GM18870 (cell line): ENCODE measurements around the gene BTN2A1.

Source experiments
- ATAC-seq: cut with Tn5 transposase; IDR thresholded peaks from one replicate; pipeline ENCODE4 v1.9.1; 2021; ENCODE audit warnings: moderate library complexity; ENCODE audit not compliant: unreplicated experiment

BTN2A1 gene

DNA sequence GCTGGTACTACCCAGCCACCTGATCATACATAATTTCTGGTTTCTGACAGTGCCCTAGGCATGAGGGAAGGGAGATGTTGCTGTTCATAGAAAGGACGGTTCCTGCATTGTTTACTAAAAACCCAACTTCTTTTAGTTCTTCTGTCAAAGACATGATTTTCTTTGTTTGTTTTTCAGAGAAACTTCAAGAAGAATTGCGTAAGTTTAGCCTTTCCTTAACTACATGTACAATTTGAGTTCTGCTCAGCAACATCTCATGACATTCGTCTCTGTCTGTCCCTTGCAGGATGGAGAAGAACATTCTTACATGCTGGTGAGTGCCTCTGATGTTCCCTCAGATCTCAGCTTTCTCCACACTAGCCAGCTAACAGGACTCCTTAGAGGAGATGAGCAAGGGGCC, 8.0 kb downstream of the BTN2A1 start:
- ATAC-seq: no peak

DNA sequence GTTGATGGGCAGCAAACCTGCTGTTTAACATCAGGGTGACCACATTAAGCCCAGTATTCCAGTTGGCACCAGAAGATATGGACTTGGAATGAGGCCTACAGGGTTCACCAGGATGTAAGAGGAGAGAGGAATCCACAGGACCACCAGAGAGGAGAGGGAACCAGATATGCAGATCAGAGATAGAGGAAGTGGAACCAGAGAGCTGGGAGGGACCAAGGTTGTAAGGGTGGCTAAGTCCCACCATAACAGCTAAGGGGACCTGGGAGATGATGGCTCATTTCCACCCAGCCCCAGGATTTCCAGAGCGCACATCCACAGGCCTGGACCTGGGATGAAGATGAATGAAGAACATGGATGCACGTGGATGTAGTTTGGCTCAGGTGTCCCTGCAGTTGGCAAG, 11.1 kb downstream of the BTN2A1 start:
- ATAC-seq: no peak

DNA sequence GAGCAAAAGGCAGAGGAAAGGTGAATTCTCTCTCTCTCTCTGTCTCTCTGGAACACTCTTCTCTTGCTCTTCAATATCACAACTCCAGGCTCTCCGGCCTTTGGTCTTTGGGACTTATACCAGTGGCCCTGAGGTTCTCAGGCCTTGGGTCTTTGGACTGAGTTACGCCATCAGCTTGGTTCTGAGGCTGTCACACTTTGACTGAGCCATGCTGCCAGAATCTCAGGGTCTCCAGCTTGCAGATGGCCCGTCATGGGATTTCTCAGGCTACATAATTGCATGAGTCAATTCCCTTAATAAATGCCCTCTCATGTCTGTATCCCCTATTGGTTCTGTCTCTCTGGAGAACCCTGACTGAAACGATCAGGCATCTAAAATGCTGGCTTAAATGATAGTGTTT, 12.9 kb downstream of the BTN2A1 start:
- no peak for ATAC-seq

DNA sequence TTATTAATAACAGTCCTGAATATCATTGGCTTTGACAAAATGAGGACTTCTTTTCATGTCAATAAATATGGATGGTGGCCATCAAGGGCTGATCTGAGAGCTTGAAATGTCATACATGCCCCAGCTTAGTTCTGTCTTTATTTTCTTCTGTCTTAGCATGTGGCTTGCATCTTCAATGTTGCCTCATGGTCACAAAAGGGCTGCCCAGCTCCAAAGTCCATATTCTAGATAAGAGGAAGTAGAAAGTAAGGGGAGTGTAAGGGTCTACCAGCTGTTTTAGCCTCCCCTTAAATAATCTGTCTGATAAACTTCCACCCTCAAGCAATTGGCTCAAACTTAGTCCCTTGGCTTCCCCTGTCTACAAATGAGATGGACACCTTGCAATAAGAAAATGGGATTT, 14.2 kb downstream of the BTN2A1 start:
- ATAC-seq: no peak

DNA sequence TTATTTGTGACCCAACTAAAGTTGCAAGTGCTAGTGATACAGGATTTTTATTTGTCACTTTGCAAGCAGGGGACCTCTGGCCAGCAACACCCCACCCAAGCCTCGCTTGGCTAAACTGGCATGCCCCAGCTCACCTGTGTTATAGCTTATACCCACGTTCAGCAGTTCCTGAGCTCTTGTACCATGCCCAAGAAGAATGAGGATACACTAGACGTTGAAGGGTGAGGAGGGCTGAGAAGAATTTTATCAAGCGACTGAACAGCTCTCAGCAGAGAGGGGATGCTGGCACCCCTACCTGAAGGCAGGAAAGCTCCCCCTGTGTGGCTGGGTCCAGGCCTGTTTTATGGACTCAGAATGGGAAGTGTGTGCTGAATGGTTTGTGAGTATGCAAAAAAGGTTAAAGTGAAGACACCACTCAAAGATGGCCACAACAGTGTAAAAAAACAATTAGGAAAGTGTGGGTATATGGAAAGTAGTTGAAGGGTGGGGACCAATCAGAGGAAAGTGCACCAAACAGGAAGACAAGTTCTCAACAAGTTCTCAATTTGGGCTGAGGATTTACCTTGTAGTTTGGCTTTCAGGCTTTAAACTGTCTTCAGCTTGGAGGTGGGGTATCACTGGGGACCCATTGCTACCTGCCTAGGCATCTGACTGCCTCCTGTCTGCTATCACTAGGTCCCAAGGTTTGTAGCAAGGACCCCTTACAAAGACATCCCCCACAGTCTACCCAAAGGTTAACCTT, 15.0 kb downstream of the BTN2A1 start:
- no peak for ATAC-seq

DNA sequence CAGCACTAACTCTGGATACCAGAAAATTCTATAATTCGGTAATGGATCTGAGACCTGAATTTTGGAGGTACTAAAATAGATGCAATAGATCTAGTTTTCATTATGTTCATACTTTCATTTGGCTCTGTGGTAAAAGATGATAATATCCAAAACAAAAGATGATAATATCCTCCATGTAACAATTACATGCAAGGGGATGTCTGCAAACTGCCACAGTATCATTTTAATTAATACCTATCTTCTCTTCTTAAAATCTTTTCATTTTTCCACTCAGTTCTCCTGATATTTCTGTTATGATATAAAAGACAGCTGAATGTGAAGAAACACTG, 15.6 kb downstream of the BTN2A1 start:
- ATAC-seq: no peak

DNA sequence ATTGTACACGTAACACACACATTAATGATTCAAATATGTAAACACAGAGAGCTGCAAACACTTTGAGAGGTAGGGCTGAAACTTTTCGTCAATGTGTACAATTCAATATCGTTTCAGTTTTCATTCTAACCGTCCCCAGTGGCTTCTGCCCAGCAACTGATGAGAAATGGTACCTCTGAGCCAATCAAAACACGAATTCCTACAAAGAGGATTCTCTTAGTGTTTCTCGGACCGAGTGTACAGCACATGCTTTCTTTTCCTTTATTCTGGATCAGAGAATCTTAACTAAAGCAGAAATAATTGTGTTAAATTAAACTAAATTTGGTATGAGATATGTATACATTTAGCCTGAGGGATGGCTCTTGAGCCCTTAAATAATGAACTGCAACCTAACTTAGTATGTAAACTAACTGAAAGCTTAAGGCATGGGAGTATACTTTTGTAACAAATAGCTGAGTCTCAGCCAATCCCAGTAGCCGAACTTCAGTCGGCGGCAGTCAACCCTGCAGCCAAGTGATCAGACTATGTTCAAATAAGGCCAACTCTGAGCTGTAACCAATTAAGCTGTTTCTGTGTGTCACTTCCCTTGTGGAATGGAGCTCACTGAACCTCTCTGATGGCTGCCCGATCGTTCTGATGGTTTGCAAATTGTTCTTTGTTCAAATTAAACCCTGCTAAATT, 16.1 kb downstream of the BTN2A1 start:
- ATAC-seq: peak; percentile 89

DNA sequence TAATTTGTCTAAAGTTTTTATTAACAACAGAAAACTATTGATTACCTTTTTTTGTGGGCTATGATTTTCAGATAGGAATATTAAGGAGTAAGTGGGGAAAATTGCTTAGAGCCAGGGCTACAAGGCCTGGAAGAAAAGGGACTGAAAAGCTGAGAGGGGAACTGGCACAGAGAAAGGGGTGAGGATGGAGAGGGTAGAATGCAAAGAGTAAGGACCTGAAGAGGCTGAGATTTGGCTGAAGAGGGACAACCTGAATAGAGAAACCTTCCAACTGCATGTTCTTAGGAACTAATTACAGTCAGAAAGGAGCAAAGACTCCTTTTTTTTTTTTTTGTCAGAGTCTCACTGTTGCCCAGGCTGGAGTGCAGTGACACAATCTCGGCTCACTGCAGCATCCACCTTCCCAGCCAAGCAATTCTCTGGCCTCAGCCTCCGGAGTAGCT, 16.7 kb downstream of the BTN2A1 start:
- no peak for ATAC-seq

DNA sequence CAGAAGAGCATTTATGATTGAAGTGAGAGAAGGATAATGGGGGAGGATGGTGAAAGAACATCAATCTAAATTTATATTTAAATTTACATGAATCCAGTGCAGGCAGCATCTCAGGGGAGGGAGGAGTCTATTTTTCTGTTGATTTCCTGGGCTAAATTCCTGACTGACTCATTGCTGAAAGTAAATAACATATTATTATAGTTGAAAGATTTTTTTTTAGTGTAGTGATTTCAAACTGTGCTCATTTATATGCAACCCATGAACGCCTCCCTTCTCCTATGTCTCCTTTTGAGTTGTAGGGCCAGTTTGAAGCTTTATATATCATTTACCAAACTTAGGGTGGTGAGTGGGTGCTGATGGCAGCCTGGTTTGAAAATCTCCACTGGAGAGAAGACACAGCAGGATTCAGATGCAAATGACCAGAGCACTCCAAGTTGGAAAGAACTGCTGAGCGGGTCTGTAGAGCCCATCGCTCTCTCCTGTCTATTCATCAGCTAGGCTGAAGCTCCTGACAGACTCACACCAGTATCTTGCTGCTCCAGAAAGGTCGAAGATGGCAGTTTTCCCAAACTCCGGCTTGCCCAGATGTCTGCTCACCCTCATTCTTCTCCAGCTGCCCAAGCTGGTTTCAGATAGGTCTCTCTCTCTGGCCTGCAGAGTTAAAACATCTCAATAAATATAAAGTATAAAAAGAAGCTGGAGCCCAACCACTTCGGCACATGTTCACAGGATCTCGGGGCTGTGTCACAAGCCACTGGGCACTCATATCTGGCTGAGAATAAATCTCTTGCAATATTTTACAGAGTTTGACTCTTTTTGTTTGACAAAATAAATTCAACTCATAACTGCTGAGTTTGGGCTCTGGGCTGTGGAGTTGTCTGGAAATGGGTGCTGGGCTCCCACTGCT, 18.3 kb downstream of the BTN2A1 start:
- ATAC-seq: no peak

DNA sequence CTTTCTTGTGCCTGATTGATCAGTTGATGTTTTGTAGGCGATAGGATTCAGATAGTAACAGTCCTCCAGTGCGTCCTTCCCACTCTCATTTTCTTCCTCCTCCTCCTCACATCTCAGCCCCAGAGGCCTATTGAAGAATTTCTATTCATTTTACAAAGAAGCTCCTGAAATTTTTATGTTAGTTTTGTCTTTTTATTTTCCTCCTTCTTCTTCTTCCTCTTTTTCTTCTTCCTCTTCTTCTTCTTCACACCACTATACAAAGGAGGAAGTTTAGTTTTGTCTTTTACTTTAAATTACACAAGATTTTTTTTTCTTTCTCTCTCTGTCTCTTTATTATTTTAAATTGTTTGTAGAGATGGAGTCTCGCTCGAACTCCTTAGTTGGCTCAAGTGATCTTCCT, 19.1 kb downstream of the BTN2A1 start:
- no peak for ATAC-seq

DNA sequence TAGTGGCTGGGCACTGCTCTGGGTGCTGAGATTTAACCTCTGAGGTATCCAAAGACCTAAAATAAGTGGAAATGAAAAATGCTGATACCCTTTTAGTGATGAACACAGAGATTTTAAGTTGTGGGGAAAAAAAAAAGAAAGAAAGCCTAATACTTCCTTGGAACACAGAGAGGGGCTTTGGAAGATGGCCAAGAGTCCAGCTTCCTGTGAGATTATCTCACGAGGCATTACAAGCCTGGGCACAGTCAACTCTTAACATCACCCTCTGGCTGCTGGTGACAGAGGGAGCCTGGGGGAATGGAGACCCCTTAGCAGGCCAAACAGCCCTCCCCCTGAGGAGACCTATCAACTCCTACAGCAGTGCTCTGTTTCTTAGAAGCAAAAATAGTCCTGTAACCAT, 19.7 kb downstream of the BTN2A1 start:
- ATAC-seq: no peak

DNA sequence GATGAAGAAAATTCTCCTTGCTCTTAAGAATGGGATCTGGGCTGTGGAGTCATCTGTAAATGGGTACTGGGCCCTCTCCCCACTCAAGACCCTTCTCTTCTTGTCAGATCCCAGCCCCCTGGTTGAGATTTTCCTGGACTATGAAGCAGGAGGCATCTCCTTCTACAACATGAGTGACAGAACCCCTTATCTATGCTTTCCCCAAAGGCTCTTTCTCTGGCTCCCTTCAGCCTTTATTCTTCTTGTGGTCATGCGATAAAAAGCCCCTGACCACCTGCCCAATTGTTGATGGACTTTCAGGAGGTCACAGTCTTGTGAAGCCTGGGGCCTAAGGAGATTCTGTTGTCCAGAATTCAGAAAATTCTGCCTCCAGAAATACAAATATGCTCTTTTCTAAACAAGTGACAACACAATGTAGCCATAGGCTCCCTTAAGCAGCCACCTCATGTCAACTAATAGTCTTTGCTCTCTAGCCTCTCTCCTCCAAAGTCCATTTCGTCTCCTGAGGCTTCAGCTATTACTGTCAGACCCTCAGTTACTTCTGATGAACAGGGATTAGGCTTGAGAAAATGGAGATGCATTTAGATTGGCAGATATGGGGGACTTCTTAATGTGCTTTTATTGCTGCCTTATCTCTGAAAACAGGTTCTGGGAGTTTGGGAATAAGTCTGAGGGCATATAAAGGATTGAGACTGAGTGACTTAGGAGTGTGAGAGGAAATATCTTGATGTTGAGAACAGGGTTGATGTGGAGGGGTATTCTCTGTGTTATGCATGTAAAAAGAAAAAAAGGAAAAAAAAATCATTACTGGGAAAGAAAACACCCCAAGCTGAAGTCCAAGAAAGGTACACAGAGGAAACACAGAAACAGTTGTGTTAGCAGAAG, 20.6 kb downstream of the BTN2A1 start:
- no peak for ATAC-seq

DNA sequence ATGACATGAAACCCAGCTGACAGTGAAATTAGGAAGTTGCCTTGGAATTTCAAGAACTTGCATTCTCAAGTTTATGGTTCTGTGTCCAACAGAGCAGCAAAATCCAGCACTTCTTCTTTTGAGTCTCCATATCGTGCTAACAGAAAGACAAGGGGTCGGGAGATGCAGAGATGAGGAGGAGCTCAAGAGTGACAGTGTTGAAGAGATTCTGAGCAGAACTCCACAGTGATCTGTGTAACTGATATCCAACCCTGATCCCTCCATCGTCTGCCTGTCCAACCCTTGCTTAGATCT, 21.2 kb downstream of the BTN2A1 start:
- no peak for ATAC-seq

DNA sequence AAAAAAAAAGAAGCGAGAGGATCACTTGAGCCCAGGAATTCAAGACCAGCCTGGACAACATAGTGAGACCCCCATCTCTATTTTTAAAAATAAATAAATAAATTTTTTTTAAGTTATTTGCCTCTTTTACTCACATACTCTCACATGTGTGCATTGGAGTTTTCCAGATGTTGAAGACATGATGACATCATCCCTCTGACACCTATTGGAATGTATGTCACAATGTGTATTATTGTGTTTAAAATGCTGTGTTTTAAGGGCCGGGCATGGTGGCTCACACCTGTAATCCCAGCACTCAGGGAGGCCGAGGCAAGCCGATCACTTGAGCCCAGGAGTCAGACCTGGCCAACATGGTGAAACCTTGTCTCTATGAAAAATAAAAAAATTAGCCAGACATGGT, 24.6 kb downstream of the BTN2A1 start:
- ATAC-seq: no peak

DNA sequence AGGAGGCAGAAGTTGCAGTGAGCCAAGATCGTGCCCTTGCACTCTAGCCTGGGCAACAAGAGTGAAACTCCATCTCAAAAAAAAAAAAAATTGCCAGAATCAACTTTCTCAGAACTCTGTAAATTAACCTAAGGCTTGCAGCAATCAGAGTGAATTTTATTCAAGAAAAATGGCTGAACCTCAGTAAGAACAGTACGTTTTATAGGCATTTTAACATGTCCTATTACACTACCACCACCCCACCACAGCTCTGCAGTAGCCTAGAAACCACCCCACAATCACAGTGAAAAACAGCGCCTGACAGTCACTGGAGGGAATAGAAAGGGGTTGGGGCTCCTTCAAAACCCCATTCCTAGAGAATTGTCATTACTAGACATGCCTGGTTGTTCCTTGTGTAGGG, 26.0 kb downstream of the BTN2A1 start:
- no peak for ATAC-seq

DNA sequence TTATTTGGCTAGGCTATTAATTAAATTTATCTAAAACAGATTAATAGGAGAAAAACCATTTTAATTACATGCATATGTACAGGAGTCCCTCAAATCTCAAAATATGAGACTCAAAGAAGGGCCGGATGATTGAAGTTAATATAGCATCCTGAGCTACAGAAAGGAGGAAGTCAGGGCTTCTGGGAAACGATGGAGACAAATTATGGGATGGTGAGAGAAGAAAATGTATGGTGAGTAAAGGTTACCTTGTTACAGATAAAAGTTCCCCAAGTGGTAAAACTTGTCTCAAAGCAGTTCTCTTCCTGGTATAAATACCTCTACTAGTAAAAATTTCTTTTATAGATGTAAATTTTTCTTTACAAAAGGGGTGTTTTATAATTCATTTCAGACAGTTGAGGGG, 26.4 kb downstream of the BTN2A1 start:
- ATAC-seq: no peak

DNA sequence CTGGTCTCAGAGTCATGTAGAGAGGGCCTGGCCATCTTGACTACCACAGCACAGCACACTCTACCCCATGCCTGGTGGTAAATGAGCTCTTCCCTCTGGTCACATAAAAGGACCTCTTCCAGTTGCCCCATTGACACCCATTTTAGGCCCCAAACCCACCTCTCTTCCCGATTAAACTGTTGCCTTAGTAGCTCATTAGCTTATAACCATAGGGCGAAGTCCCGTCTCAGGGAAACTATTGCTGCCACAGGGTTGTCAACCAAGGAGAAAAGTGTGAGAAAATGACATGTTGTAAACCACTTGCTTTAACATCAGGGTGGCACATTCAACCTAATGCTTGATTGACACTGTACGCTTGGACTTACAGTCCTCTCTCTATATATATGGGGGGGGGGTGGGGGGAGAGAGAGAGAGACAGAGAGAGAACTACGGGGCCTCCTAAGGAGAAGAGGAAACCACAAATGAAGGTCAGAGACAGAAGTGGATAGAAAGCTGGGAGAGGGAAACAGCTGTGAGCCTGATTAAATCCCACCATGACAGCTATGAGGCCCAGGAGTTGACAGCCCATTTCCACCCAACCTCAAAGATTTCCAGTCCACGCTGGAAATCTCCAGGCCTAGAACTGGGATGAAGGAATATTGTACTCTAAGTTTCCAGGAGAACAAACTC, 27.5 kb downstream of the BTN2A1 start:
- ATAC-seq: no peak

DNA sequence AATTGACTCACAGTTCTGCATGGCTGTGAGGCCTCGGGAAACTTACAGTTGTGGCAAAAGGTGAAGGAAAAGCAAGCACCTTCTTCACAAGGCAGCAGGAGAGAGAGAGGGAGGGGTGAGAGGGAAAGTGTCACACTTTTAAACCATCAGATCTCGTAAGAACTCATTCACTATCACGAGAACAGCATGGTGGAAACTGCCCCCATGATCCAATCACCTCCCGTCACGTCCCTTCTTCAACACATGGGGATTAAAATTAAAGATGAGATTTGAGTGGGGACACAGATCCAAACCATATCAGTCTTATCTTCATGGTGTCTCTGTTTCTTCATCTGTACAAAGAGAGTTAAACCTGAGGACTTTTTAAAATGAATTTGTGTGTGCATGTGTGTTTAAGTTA, 28.6 kb downstream of the BTN2A1 start:
- no peak for ATAC-seq

DNA sequence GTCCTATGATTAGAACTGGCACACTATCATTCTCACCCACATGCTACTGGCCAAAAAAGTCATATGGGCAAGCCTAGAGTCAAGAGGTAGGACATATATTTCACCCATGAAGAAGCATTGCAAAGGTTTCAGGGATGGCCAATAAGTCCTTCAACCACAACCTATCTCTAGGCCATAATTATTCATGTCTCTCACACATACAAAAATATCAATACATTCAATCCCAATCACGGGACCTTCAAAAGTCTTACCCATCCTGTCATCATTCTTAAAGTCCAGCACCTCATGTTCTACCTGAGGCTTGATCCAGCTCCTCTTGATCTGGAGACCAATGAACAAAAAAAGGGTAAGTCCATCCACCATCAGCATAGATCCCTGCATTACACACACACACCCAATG, 29.7 kb downstream of the BTN2A1 start:
- no peak for ATAC-seq
